SKM-1 (cell line): ENCODE results near the gene RRP12.
"Not testable (repeated sequence)": the region's sequence is repeated elsewhere in the genome, so short reads cannot be mapped to it uniquely, and the experiment has no call there.

Experiments used
- DNase-seq: peaks from one replicate; lab custom pipeline; 2025; ENCODE audit not compliant: unreplicated experiment; lab: John Stamatoyannopoulos, UW

The RRP12 gene

GRCh38 chr10:97371696-97372095, 29.4 kb downstream of the RRP12 start:
- no peak for DNase-seq

GRCh38 chr10:97367126-97367649, 34.0 kb downstream of the RRP12 start:
- no peak for DNase-seq

- DNase-seq, result no peak
Observed at GRCh38 chr10:97366572-97366971, 34.6 kb downstream of the RRP12 start.

GRCh38 chr10:97365761-97366351, 35.3 kb downstream of the RRP12 start:
- peak; percentile 98 for DNase-seq

GRCh38 chr10:97363071-97363470, 38.1 kb downstream of the RRP12 start:
- DNase-seq, result no peak

- DNase-seq, result no peak
Observed at GRCh38 chr10:97362310-97363033, 38.7 kb downstream of the RRP12 start.

GRCh38 chr10:97361537-97361901, 39.6 kb downstream of the RRP12 start:
- no peak for DNase-seq

GRCh38 chr10:97360705-97361536, 40.2 kb downstream of the RRP12 start:
- DNase-seq, result no peak

GRCh38 chr10:97358781-97359180, 42.4 kb downstream of the RRP12 start:
- no peak for DNase-seq

- DNase-seq, result no peak
Observed at GRCh38 chr10:97358349-97358748, 42.8 kb downstream of the RRP12 start.

GRCh38 chr10:97356918-97357317, 44.2 kb downstream of the RRP12 start:
- DNase-seq, result no peak

GRCh38 chr10:97356318-97356914, 44.7 kb downstream of the RRP12 start:
- DNase-seq, result no peak

- DNase-seq, result no peak
Observed at GRCh38 chr10:97355571-97355975, 45.6 kb downstream of the RRP12 start.

- DNase-seq, result peak; percentile 53
Observed at GRCh38 chr10:97353945-97354344, 47.2 kb downstream of the RRP12 start.

GRCh38 chr10:97349752-97350513, 51.2 kb downstream of the RRP12 start:
- no peak for DNase-seq

GRCh38 chr10:97347317-97347716, 53.8 kb downstream of the RRP12 start:
- DNase-seq, result no peak

- DNase-seq, result not testable (repeated sequence)
Observed at GRCh38 chr10:97343664-97344063, 57.5 kb downstream of the RRP12 start.

GRCh38 chr10:97341416-97341815, 59.7 kb downstream of the RRP12 start:
- DNase-seq, result no peak

GRCh38 chr10:97338041-97338440, 63.1 kb downstream of the RRP12 start:
- DNase-seq, result no peak

GRCh38 chr10:97336942-97337831, 64.0 kb downstream of the RRP12 start:
- no peak for DNase-seq
